Erythroblast (primary cell): ENCODE data around the gene UBL4A.

Source experiments
- GATA1 ChIP-seq: IDR thresholded peaks from 2 replicates; pipeline ENCODE4 v1.6.1; 2011; ENCODE audit warnings: low read depth, mild to moderate bottlenecking, control low read depth, low read length, moderate library complexity
- POLR2A ChIP-seq: IDR thresholded peaks from 2 replicates; pipeline ENCODE4 v1.6.1; 2011; ENCODE audit warnings: mild to moderate bottlenecking, low read length

GRCh38 chrX:154517101-154517781, 30.8 kb upstream of the UBL4A start:
- TF ChIP-seq POLR2A (no peak), GATA1 (no peak)
